Dermis blood vessel endothelial cell (primary cell): ENCODE results near the gene SERHL2. TPM values are rescaled to one million over a fixed set of nuclear protein-coding genes. Genes with fewer than 3 reads are reported as not detected.
"Not testable (repeated sequence)": the region's sequence is repeated elsewhere in the genome, so short reads cannot be mapped to it uniquely, and the experiment has no call there.

Experiments
- DNase-seq: peaks from one replicate; pipeline ENCODE4 v3.0.0; 2010
- total RNA-seq: library from RNA; depleted of rRNA; stranded (reverse); fragments of >200 nt; gene quantifications from 2 replicates; pipeline ENCODE4 v1.2.3, GENCODE V29; 2014

SERHL2 gene
- total RNA-seq, 1 donor from 2014 or later = 3.1 TPM

DNA sequence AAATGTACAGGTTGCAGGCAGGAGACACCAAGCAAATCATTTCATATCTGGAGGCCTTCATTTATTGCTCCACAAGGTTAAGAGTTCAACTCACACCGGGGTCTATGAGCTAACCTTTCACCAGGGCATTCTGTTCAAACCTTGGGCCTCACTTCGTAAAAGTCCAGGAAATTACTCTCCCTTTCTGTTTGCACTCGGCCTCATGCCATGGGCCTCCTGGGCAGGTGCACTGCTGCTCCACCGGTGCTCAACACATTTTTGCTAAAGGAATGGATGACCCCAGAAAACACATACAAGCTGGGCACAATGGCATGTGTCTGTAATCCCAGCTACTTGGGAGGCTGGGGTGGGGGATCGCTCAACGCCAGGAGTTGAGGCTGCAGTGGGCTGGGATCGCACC is 17.6 kb upstream of the SERHL2 start:
- no peak for DNase-seq

DNA sequence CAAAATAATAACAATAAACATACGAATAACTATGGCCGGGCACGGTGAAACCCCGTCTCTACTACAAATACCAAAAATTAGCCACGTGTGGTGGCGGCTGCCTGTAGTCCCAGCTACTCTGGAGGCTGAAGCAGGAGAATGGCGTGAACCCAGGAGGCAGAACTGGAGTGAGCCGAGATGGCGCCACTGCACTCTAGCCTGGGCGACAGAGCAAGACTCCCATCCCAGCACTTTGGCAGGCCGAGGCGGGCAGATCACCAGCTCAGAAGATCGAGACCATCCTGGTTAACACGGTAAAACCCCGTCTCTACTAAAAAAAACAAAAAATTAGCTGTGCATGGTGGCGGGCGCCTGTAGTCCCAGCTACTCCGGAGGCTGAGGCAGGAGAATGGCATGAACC is 17.1 kb upstream of the SERHL2 start:
- DNase-seq = not testable (repeated sequence)

DNA sequence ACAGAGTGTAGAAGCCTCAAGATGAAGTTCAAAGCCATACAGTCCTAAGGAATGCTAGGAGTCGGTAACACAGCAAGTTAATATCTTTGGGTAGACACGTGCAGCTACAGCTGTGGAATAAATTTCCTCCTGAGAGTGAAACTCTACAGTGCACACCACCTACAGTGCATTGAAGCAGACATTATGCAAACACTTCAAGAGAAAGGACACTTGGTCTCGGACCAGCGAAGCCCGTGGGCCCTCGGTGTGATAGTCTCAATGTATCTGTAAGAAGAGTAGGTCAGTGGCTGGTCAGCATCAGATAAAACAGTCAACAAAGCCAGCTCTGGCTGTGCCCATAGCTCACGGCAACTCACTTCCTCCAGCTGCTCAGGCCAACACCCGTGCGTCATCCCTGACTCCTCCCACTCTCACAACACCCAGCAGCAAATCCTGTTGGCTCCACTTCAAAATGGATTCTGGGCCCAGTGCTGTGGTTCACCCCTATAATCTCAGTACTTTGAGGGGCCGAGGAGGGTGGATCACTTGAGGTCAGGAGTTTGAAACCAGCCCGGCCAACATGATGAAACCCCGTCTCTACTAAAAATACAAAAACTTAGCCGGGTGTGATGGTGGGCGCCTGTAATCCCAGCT is 16.4 kb upstream of the SERHL2 start:
- DNase-seq = peak; percentile 19

DNA sequence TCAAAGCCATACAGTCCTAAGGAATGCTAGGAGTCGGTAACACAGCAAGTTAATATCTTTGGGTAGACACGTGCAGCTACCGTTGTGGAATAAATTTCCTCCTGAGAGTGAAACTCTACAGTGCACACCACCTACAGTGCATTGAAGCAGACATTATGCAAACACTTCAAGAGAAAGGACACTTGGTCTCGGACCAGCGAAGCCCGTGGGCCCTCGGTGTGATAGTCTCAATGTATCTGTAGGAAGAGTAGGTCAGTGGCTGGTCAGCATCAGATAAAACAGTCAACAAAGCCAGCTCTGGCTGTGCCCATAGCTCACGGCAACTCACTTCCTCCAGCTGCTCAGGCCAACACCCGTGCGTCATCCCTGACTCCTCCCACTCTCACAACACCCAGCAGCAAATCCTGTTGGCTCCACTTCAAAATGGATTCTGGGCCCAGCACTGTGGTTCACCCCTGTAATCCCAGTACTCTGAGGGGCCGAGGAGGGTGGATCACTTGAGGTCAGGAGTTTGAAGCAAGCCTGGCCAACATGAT is 14.5 kb upstream of the SERHL2 start:
- DNase-seq = peak; percentile 19

DNA sequence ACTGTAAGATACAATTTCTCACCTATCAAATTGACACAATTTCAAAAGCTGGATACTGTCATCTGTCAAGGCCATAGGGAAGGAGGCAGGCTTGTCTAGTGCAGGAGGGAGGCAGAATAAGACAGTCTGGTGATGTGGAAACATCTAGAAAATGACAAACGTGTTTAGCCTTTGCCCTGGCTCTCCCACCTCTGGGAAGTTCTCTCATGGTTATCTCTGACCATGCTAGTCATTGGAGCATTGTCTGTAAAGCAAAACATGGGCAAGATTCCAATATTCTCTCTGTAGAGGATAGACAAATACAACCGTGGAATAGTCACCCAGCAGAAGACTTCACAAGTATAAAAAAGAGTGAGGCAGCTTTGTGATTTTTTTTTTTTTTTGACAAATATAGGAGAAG is 9.1 kb upstream of the SERHL2 start:
- DNase-seq = peak; percentile 59

DNA sequence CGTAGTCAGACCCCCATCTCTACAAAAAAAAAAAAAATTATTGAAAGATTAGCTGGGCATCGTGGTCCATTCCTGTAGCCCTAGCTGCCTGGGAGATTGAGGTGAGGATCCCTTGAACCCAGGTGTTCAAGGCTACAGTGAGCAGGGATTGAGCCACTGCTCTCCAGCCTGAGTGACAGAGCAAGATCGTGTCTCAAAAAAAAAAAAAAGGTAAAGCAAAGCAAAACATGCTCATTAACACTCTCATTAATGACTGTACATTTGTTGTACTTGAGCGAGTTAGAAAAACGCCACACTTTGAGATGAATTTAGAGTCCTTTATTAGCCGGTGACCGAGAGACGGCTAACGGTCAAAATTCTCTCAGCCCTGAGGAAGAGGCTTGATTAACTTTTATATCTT is 6.2 kb upstream of the SERHL2 start:
- no peak for DNase-seq

DNA sequence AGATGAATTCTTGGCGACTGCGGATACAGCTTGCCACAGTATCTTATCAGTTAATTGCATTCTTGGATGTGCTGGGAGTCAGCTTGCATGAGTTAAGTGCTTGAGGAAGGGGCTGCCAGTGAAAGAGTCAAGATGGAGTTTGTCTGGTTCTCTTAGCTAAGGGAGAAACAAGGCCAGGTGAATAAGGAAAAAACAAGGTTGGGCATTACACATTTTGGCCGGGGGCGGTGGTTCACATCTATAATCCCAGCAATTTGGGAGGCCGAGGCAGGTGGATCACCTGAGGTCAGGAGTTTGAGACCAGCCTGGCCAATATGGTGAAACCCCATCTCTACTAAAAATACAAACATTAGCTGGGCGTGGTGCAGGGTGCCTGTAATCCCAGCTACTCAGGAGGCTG is 5.6 kb upstream of the SERHL2 start:
- DNase-seq = not testable (repeated sequence)

DNA sequence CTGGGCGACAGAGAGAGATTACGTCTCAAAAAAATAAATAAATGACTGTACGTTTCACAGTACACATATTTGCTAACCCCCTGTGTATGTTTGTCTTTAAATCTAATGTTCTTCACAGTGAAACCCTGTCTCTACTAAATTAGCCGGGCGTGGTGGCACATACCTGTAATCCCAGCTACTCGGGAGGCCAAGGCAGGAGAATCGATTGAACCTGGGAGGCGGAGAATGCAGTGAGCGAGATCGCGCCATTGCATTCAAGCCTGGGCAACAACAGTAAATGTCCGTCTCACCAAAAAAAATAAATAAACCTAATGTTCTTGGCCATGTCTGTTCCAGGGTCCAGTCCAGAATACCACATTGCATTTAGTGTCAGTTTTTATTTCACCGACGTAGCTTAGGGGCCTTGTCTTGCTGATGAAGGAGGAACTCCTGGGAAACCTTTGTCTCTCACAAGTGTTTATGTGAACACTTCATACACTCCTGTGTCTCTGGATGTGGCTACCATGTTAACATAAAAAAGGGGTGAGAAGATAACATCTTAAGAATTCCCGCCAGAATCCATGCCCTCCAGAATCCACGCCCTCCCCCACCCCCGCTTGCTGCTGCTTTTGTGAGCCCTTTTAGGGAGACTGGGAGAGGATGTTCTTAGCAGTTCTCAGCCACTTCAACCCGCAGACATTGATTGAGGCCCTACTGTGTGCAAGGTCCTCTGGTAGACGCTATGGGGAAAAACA is 5.0 kb upstream of the SERHL2 start:
- DNase-seq = no peak

DNA sequence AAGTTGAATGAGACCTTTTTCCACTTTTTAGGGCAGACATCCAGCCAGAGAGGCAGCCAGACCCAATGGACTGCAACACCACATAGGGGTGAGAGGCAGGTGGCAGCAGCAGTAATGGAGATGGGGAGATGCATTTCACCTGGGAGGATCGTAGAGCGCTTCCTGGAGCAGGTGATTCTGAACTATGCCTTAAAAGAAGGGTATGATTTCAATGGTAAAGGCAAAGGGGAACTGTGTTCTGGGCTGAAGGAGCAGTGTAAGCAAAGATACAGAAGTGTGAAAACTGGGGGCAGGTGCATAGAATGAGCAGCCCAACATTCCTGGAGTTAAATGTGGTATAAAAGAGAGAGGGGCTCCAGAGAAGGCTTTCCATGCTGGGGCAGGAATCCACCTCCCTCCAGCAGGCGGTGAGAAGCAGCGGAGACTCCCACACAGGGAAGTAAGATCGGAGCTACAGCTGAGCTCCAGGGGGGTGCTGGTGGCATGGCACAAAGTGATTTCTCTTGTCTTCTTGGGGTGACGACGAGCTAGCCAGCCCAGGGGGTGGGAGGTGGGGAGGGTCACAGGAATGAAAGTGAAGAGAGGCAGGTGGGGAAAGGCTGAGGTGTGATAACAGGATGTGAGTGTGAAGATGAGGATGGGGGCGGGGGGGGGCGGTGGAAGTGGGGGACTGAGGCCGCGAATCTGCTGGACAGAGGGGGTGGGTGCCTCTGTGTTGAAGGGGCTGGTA is 4.3 kb upstream of the SERHL2 start:
- DNase-seq = no peak

DNA sequence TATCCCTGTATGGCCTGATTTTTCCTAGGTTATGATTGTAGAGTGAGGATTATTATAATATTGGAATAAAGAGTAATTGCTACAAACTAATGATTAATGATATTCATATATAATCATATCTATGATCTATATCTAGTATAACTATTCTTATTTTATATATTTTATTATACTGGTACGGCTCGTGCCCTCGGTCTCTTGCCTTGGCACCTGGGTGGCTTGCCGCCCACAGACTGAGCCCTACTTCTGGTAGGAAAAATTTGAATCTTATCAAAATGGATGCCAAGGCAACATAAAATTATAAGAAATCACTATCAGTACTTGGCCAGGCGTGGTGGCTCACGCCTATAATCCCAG is 1.5 kb upstream of the SERHL2 start:
- DNase-seq = not testable (repeated sequence)

DNA sequence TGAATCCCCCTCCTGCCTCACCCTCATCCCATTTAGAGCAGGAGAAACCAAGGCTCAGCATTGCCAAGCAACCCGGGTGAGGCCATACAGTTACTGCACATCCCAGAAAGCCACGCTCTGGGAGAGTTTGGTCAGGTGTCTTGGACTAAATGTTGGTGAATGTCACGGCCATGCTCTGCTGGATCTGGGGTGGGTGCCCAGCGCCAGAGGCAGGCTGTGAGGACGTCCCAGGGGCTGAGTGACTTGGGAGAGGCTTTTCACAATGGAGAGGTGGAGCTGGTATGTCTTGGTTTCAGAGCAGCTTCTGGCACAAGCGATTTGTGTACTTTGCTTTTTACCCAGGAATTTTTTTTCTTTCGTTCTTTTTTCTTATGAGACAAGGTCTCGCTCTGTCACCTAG is 6.6 kb downstream of the SERHL2 start:
- DNase-seq = no peak

DNA sequence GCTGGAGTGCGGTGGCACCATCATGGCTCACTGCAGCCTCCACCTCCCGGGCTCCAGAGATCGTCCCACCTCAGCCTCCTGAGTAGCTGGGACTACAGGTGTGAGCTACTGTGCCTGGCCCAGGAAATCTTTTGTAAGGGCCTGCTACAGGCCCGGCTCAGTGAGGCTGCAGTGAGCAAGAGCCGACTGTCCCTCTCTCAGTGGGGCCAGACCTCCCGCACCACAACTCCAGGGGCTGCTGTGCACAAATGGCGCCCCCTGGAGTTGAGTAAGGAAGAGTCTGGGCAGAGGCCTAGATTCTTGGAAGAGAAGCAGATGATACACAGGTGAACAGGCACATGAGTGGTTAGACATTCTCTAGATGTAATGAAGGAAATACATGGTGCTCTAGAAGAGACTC is 7.0 kb downstream of the SERHL2 start:
- DNase-seq = peak; percentile 55

DNA sequence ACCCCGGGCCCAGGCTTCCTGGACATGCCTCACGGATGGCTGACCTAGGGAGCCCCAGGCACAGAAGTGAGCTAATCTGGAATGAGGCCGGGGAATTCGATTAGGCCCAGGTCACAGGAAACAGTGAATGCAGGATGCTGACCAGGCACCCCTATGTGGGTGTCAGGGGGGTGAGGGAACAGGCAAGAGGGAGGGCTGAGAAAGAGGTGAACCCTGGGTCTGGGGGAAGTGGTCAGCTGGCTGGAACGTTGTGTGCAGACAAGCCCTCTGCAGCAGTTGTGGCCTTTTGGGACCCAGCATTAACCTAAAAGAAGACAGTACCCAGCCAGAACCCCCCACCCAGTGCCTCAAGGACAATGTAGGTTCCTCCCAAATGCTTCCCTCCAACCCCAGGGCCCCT is 8.1 kb downstream of the SERHL2 start:
- no peak for DNase-seq

DNA sequence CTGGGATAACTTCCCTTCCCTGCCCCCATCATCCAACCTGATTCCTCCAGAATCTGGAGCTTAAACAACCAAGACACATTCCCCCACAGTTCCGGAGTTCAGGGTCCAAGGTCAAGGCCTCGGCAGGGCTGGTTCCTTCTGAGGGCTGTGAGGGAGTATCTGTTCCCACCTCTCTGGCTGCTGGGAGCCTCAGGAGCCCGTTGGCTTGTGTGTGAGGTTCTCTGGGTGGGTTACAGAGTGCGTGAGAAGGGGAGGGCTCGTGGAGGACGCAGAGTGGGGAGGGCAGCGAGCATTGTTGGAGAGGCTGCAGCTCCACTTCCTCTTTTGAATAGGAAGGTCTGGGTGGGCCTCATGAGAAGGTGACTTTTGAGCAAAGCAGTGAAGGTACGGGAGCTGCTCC is 8.5 kb downstream of the SERHL2 start:
- no peak for DNase-seq

DNA sequence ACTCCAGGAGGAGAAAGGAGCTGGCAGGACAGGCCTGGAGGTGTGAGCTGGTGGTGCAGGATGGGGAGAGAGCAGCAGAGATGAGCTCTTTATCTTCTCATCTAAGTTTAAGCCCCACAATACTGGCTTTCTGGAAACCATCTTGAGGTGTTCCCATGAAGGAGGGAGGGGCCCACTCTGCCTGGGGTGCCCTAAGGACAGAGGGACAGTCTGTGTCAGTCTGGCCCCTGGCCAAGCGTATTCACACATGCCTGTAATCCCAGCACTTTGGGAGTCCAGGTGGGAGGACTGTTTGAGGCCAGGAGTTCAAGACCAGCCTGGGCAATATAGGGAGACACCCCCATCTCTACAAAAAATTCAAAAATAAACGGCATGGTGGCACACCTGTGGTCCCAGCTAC is 8.9 kb downstream of the SERHL2 start:
- no peak for DNase-seq

DNA sequence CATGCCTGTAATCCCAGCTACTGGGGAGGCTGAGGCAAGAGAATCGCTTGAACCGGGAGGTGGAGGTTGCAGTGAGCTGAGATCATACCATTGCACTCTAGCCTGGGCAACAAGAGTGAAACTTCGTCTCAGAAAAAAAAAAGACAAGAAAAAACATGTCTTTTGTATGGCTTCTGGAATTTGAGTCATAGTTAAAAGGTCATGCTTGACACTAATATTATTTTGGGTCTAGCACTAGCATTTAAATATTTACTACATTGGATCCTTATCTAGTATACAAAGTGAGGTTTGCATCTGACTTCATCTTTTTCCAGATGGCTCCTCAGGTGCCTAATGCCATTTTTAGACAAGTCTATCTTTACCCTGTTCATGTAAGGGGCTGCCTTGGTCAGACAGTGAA is 10.2 kb downstream of the SERHL2 start:
- DNase-seq = not testable (repeated sequence)

DNA sequence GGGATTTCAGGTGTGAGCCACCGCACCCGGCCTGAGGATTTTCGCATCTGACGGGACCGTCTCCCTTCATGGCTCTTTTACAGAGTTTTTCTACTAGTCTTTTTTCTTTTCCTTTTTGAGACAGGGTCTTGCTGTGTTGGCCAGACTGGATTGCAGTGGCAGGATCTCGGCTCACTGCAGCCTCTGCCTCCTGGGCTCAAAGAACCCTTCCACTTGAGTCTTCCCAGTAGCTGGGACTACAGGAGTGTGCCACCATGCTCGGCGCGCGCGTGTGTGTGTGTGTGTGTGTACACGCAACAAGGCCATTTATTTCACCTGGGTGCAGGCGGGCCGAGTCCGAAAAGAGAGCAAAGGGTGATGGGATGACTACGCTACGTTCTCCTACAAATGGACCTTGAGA is 10.9 kb downstream of the SERHL2 start:
- no peak for DNase-seq

DNA sequence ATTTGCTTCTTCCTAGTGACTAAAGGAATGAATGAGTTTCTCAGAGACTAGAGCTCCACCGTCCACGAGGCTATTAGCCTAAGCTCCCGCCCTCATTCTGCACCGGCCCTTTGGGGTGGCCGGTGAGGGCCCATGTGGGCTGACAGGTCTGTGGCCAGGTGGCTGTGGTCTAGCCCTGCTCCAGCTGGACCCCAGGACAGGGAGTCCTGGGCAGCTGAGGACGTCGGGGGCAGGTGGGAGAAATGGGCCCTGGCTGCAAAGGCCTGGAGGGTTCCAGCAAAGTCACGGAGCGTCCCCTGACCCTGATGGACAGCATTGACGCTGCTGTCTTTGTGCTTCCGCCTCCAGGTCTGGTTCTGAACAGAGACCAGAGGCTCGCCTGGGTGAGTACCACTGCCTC is 12.2 kb downstream of the SERHL2 start:
- no peak for DNase-seq

DNA sequence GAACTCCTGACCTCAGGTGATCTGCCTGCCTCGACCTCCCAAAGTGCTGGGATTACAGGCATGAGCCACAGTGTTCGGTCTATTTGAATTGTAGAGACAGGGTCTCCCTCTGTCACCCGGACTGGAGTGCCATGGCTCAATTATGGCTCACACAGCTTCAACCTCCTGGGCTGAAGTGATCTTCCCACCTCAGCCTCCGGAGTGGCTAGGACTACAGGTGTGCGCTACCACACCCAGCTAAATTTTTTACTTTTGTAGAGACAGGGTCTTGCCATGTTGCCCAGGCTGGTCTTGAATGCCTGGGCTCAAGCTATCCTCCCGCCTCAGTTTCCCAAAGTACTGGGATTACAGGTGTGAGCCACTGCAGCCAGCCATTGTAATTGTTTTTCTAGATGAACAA is 14.2 kb downstream of the SERHL2 start:
- DNase-seq = not testable (repeated sequence)

DNA sequence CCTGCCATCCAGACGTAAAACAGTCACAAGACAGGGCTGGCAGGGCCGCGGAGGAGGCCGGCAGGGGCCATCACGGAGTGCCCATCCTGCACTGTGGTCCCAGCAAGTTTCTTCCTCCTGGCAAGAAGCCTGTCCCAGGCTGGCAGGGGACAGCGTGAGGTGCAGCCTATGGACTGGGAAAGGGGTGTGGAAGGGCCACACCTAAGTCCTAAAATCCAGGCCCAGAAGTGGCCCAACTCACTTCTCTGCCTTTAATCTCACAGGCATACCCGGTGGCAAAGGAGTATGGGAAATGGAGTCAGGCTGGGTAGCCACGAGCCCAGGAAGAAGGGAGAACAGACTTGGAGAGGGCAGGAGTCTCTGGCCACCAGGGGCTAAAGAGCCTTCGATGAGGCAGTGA is 16.8 kb downstream of the SERHL2 start:
- DNase-seq = not testable (repeated sequence)

DNA sequence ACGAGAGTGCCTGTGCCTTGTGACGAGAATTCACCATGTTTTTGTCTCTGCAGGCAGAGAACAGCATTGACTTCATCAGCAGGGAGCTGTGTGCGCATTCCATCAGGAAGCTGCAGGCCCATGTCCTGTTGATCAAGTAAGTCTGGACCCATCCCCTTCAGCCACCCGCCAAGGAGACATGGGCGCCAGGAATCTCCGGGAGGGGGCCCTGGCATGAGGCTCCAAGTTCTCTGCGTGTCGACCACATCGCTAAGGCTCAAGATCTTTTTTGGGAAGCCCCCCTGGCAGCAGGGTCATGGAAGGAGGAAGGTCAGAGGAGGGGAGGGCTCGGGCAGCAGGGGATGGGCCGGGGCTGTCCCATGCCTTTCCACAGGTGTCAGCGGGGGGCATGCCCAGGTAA is 17.3 kb downstream of the SERHL2 start:
- not testable (repeated sequence) for DNase-seq

DNA sequence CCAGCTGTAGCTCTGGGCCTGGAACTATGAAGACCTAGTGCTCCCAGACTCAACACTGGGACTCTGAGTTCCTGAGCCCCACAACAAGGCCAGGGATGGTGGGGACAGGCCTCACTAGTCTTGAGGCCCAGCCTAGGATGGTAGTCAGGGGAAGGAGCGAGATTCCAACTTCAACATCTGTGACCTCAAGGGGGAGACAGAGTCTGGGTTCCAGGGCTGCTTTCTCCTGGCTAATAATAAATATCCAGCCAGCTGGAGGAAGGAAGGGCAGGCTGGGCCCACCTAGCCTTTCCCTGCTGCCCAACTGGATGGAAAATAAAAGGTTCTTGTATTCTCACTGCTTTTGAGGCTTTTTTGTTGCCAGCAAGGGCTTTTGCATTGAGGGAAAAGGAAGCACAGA is 20.3 kb downstream of the SERHL2 start:
- DNase-seq = peak; percentile 33

DNA sequence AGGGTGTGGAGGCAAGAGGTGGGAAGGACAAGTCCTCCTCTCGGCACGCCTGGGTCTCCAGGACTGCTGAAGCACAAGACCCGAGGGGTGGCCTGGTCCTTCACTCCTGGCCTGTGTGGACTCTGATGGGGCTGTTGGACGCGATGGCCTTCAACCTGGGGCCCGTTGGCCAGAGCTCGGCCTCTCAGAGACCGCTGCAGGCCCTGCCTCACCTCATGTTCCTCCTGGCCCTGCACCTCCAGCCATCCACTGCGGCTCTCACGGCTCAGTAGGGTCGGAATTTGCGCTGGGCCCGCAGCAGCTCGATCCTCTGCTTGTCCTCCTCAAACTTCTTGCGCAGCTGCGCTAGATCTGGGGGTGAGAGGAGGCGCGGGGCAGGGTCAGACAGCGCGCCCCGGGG is 20.7 kb downstream of the SERHL2 start:
- DNase-seq = not testable (repeated sequence)
